Measurements from ENCODE around the gene PPP1R7. TPM values are rescaled to one million over a fixed set of nuclear protein-coding genes. Genes with fewer than 3 reads are reported as not detected.

Gene PPP1R7
- total and polyA plus RNA-seq, 2 of the 4 experiments (the other 2 are of a cell fraction): 60.8 to 70.0 TPM

- Histone ChIP-seq H3K27me3 (ENCODE audit: control insufficient read depth, insufficient read depth, low read length) (peaks cover 6% of the 10 kb centered on the region; the same call in 1 of the 2 replicates), H3K79me1 (ENCODE audit: low read depth in 1 of 2, low read length in 2 of 2) (no peaks in the 10 kb centered on the region), H2AK5ac (ENCODE audit: low read depth, low read length) (no peak overlapping the region), H3K27ac (ENCODE audit: insufficient read depth, low read length) (no peak overlapping the region), H3K4me2 (ENCODE audit: low read depth, low read length) (no peak overlapping the region), H3K18ac (ENCODE audit: low read depth, low read length) (no peak overlapping the region), H3K56ac (ENCODE audit: extremely low read depth, insufficient read depth, low read length) (no peak overlapping the region), H3K4me3 (ENCODE audit: insufficient read depth, low read depth, low read length) (no peak overlapping the region), H3K9me3 (ENCODE audit: control insufficient read depth, insufficient read depth, low read length) (no peaks in the 10 kb centered on the region), H3K9ac (ENCODE audit: low read depth, low read length) (no peak overlapping the region), H3K9me1 (ENCODE audit: insufficient read depth, low read length) (no peaks in the 10 kb centered on the region), H2BK120ac (ENCODE audit: low read depth, low read length) (no peak overlapping the region), H3K14ac (replicated peaks; ENCODE audit: low read depth, low read length) (no peak overlapping the region), H3K4ac (ENCODE audit: low read depth, low read length) (no peak overlapping the region), H2BK15ac (ENCODE audit: low read depth, low read length) (no peak overlapping the region), H2BK5ac (ENCODE audit: low read depth, low read length, poor library complexity, severe bottlenecking) (no peak overlapping the region), H3K36me3 (ENCODE audit: control insufficient read depth, insufficient read depth, low read length) (peaks cover 9% of the 10 kb centered on the region), H4K5ac (ENCODE audit: low read depth, low read length) (no peak overlapping the region), H4K20me1 (ENCODE audit: insufficient read depth, low read length) (no peaks in the 10 kb centered on the region; the same call in 1 of the 2 replicates), H2BK20ac (ENCODE audit: low read depth, low read length) (no peak overlapping the region), H2AFZ (replicated peaks; ENCODE audit: low read length, poor library complexity) (no peak overlapping the region), H3K4me1 (ENCODE audit: control insufficient read depth, insufficient read depth, low read length) (no peaks in the 10 kb centered on the region), H4K91ac (ENCODE audit: insufficient read depth, low read depth, low read length) (no peak overlapping the region), H3K23ac (ENCODE audit: low read depth, low read length) (no peak overlapping the region), H4K8ac (ENCODE audit: low read depth in 2 of 2, low read length in 2 of 2) (no peak overlapping the region), H2AK9ac (replicated peaks; ENCODE audit: low read depth, low read length, poor library complexity) (no peak overlapping the region)
- in situ Hi-C loops (cut with MboI; ENCODE audit: low sequenced_read_pairs): no loop called here
- TF ChIP-seq NFE2L2 (IDR thresholded peaks at IDR 0.05; ENCODE audit: low read depth, low read length) (no peak), BHLHE40 (IDR thresholded peaks at IDR 0.05; ENCODE audit: low read depth, low read length) (no peak), MXI1 (IDR thresholded peaks at IDR 0.05; ENCODE audit: borderline replicate concordance, low read depth, low read length) (no peak), CHD1 (IDR thresholded peaks at IDR 0.05; ENCODE audit: low read depth, low read length) (no peak), FOS (IDR thresholded peaks at IDR 0.05; ENCODE audit: low read depth, low read length) (no peak), POLR2A (IDR thresholded peaks at IDR 0.05; ENCODE audit: low read depth, low read length) (no peak), CEBPB (IDR thresholded peaks at IDR 0.05; ENCODE audit: low read depth, low read length) (no peak), RCOR1 (IDR thresholded peaks at IDR 0.05; ENCODE audit: insufficient replicate concordance, low read length) (no peak), USF2 (IDR thresholded peaks at IDR 0.05; ENCODE audit: low read depth, low read length) (no peak), CTCF (conservative IDR thresholded peaks at IDR 0.05; ENCODE audit: low read depth, low read length) (no peak), MAZ (IDR thresholded peaks at IDR 0.05; ENCODE audit: borderline replicate concordance, low read depth, low read length) (no peak), MAFK (IDR thresholded peaks at IDR 0.05; ENCODE audit: low read depth, low read length) (no peak), RFX5 (IDR thresholded peaks at IDR 0.05; ENCODE audit: low read depth, low read length) (no peak), RAD21 (IDR thresholded peaks at IDR 0.05; ENCODE audit: low read length) (no peak), ELK1 (IDR thresholded peaks at IDR 0.05; ENCODE audit: borderline replicate concordance, low read depth, low read length) (no peak), SMC3 (IDR thresholded peaks at IDR 0.05; ENCODE audit: low read depth, low read length) (no peak)
- dilution Hi-C loops (cut with HindIII; ENCODE audit: low sequenced_read_pairs, unreplicated experiment): no loop called here
- no peak for ATAC-seq (ENCODE audit: low read depth)
- intact Hi-C loops (cut with micrococcal nuclease): no loop called here
- ChIA-PET CTCF (no interaction called here), POLR2A (ENCODE audit: unreplicated experiment) (no interaction called here)
- 73% methylated on average over 9 of the region's 11 CpGs; no CpG with 5 or more reads in 1 of the 2 experiments for WGBS, 2 experiments (ENCODE audit: extremely low coverage in 2 of 2, insufficient read length in 1 of 2)
- BruUV-seq (replicated peaks): no TSS peak
- DNase-seq: no peak
Measured at GRCh38 chr2:241185961-241186360, 35.7 kb downstream of the PPP1R7 start.

Measured in IMR-90 (cell line).